ENCODE measurements around the gene PCGF3.

PCGF3 gene

DNA sequence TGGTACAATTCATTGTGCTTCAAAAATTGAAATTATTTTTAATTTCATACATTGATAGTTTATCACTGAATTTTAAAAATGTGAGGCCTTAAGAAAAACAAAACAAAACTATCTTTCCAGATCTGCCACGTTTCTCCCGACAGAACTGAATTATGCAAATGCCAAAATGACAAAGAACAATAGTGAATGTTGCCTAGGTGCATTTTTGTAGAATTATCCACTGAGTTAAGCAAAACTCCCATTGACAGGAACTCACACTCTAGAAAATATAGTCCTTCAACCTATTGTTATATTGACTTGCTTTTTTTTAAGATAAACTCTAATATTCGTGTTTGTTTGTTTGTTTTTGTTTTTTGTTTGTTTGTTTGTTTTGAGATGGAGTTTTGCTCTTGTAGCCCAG is 6.5 kb downstream of the PCGF3 start:
- no peak overlapping the region for H3K14ac ChIP-seq (ENCODE audit: low read length in 2 of 2)
- H3K23ac ChIP-seq (ENCODE audit: low read length in 2 of 2), result no peak overlapping the region
- no peak overlapping the region for H3K27ac ChIP-seq (ENCODE audit: low read length, poor library complexity, severe bottlenecking)
- no peak overlapping the region for H4K8ac ChIP-seq (ENCODE audit: low read length)
- H3K27me3 ChIP-seq (ENCODE audit: control insufficient read depth in 1 of 2, insufficient read depth in 1 of 2, low read length in 2 of 2), result no peaks in the 10 kb centered on the region
- H3K36me3 ChIP-seq (ENCODE audit: control insufficient read depth in 1 of 2, insufficient read depth in 2 of 2, low read depth in 1 of 2, low read length in 2 of 2), result peaks cover 11 to 37% of the 10 kb centered on the region in 2 experiments
- no peak overlapping the region for H3K9ac ChIP-seq (ENCODE audit: low read length)
- no peak overlapping the region for H2BK120ac ChIP-seq (ENCODE audit: low read depth, low read length)
- H3K79me1 ChIP-seq (replicated peaks; ENCODE audit: low read length, poor library complexity, severe bottlenecking), result no peaks in the 10 kb centered on the region
- H3K18ac ChIP-seq (ENCODE audit: low read depth in 1 of 2, low read length in 2 of 2), result no peak overlapping the region
- H2BK5ac ChIP-seq (ENCODE audit: low read depth, low read length, poor library complexity, severe bottlenecking), result no peak overlapping the region
- no peaks in the 10 kb centered on the region for H3K9me3 ChIP-seq (ENCODE audit: control insufficient read depth, low read length)
- H2AFZ ChIP-seq (ENCODE audit: low read depth, low read length), result no peak overlapping the region
- no peak overlapping the region for H2AK5ac ChIP-seq (ENCODE audit: low read length, severe bottlenecking)
- H2BK12ac ChIP-seq (ENCODE audit: low read length in 2 of 2), result no peak overlapping the region
- no peak for DNase-seq
- no peak overlapping the region for H3K4me2 ChIP-seq (ENCODE audit: low read length, poor library complexity, severe bottlenecking)
- peaks cover 37% of the 10 kb centered on the region for H3K4me1 ChIP-seq (ENCODE audit: control insufficient read depth, insufficient read depth, low read depth, low read length)
- 83% methylated on average over 1 of the region's 3 CpGs for WGBS
- no peak overlapping the region for H4K91ac ChIP-seq (ENCODE audit: low read length)
- no peak overlapping the region for H3K4me3 ChIP-seq (ENCODE audit: insufficient read depth in 1 of 2, low read depth in 1 of 2, low read length in 2 of 2)
- no peak overlapping the region for H2BK15ac ChIP-seq (ENCODE audit: low read depth, poor library complexity, severe bottlenecking)
- H3K4ac ChIP-seq (ENCODE audit: low read depth in 1 of 2, low read length in 2 of 2), result no peak overlapping the region

DNA sequence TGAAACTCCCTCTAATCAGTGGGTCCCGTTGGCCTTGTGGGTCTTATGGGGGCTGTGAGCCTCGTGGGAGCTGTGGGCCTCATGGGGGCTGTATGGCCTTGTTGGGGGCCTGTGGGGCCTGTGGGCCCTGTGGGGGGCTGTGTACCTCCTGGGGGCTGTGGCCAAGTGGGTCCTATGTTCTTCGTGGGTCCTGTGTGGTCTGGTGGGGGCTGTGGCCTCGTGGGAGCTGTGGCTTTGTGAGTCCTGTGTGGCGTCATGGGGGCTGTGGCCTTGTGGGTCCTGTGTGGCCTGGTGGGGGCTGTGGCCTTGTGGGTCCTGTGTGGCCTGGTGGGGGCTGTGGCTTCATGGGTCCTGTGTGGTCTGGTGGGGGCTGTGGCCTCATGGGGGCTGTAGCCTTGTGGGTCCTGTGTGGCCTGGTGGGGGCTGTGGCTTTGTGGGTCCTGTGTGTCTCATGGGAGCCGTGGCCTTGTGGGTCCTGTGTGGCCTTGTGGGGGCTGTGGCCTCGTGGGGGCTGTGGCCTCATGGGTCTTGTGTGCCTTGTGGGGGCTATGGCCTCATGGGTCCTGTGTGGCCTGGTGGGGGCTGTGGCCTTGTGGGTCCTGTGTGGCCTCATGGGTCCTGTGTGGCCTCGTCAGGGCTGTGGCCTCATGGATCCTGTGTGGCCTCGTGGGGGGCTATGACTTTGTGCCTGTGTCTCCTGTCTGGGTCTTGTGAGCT is 7.4 kb downstream of the PCGF3 start:
- Histone ChIP-seq H3K4me1 (ENCODE audit: control insufficient read depth, insufficient read depth, low read depth, low read length) (peaks cover 35% of the 10 kb centered on the region), H3K27ac (ENCODE audit: low read length, poor library complexity, severe bottlenecking) (no peak overlapping the region), H2BK5ac (ENCODE audit: low read depth, low read length, poor library complexity, severe bottlenecking) (no peak overlapping the region), H3K14ac (ENCODE audit: low read length in 2 of 2) (no peak overlapping the region), H3K36me3 (ENCODE audit: control insufficient read depth in 1 of 2, insufficient read depth in 2 of 2, low read depth in 1 of 2, low read length in 2 of 2) (peaks cover 11 to 44% of the 10 kb centered on the region in 2 experiments), H3K4ac (ENCODE audit: low read depth in 1 of 2, low read length in 2 of 2) (no peak overlapping the region), H3K79me1 (replicated peaks; ENCODE audit: low read length, poor library complexity, severe bottlenecking) (no peaks in the 10 kb centered on the region), H3K18ac (ENCODE audit: low read depth in 1 of 2, low read length in 2 of 2) (no peak overlapping the region), H4K91ac (ENCODE audit: low read length) (no peak overlapping the region), H2BK12ac (ENCODE audit: low read length in 2 of 2) (no peak overlapping the region), H4K8ac (ENCODE audit: low read length) (peak overlapping the region; percentile 73), H3K4me3 (ENCODE audit: insufficient read depth in 1 of 2, low read depth in 1 of 2, low read length in 2 of 2) (no peak overlapping the region), H3K9ac (ENCODE audit: low read length) (no peak overlapping the region), H2AFZ (ENCODE audit: low read depth, low read length) (no peak overlapping the region), H2BK120ac (ENCODE audit: low read depth, low read length) (no peak overlapping the region), H2BK15ac (ENCODE audit: low read depth, poor library complexity, severe bottlenecking) (no peak overlapping the region), H3K4me2 (ENCODE audit: low read length, poor library complexity, severe bottlenecking) (no peak overlapping the region), H2AK5ac (ENCODE audit: low read length, severe bottlenecking) (no peak overlapping the region), H3K9me3 (ENCODE audit: control insufficient read depth, low read length) (no peaks in the 10 kb centered on the region), H3K27me3 (ENCODE audit: control insufficient read depth in 1 of 2, insufficient read depth in 1 of 2, low read length in 2 of 2) (no peaks in the 10 kb centered on the region), H3K23ac (ENCODE audit: low read length in 2 of 2) (no peak overlapping the region)
- no peak for DNase-seq
- 97% methylated on average over 9 of the region's 9 CpGs for WGBS

DNA sequence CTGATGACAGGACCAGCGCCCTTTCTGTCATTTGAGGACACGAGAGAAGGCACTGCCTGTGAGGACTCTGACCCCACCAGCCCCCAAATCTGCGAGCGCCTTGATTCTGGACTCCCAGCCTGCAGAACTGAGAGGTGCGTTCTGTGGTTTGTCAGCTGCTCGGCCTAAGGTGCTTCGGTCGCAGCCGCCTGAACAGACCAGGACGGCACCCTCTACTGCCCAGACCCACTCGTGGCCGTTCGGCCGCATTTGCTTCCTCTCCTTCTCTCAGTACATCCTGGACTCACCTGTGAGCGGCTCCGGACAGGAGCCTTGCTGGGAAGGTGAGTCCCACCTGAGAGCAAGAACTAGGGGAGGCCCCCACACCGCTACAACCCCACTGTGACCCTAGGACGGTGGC is 8.5 kb downstream of the PCGF3 start:
- Histone ChIP-seq H3K27me3 (ENCODE audit: control insufficient read depth in 1 of 2, insufficient read depth in 1 of 2, low read length in 2 of 2) (no peaks in the 10 kb centered on the region), H4K91ac (ENCODE audit: low read length) (no peak overlapping the region), H3K79me1 (replicated peaks; ENCODE audit: low read length, poor library complexity, severe bottlenecking) (no peaks in the 10 kb centered on the region), H2AFZ (ENCODE audit: low read depth, low read length) (no peak overlapping the region), H3K36me3 (ENCODE audit: control insufficient read depth in 1 of 2, insufficient read depth in 2 of 2, low read depth in 1 of 2, low read length in 2 of 2) (peaks cover 11 to 41% of the 10 kb centered on the region in 2 experiments), H3K9me3 (ENCODE audit: control insufficient read depth, low read length) (no peaks in the 10 kb centered on the region), H4K8ac (ENCODE audit: low read length) (no peak overlapping the region), H3K18ac (ENCODE audit: low read depth in 1 of 2, low read length in 2 of 2) (no peak overlapping the region), H3K9ac (ENCODE audit: low read length) (no peak overlapping the region), H2BK120ac (ENCODE audit: low read depth, low read length) (no peak overlapping the region), H3K14ac (ENCODE audit: low read length in 2 of 2) (no peak overlapping the region), H2BK12ac (ENCODE audit: low read length in 2 of 2) (no peak overlapping the region), H2AK5ac (ENCODE audit: low read length, severe bottlenecking) (no peak overlapping the region), H3K23ac (ENCODE audit: low read length in 2 of 2) (no peak overlapping the region), H2BK5ac (ENCODE audit: low read depth, low read length, poor library complexity, severe bottlenecking) (no peak overlapping the region), H3K27ac (ENCODE audit: low read length, poor library complexity, severe bottlenecking) (no peak overlapping the region), H3K4me2 (ENCODE audit: low read length, poor library complexity, severe bottlenecking) (no peak overlapping the region), H3K4ac (ENCODE audit: low read depth in 1 of 2, low read length in 2 of 2) (no peak overlapping the region), H3K4me3 (ENCODE audit: insufficient read depth in 1 of 2, low read depth in 1 of 2, low read length in 2 of 2) (no peak overlapping the region), H3K4me1 (ENCODE audit: control insufficient read depth, insufficient read depth, low read depth, low read length) (peaks cover 32% of the 10 kb centered on the region), H2BK15ac (ENCODE audit: low read depth, poor library complexity, severe bottlenecking) (no peak overlapping the region)
- DNase-seq, result no peak
- WGBS, result 98% methylated on average over 18 of the region's 18 CpGs

DNA sequence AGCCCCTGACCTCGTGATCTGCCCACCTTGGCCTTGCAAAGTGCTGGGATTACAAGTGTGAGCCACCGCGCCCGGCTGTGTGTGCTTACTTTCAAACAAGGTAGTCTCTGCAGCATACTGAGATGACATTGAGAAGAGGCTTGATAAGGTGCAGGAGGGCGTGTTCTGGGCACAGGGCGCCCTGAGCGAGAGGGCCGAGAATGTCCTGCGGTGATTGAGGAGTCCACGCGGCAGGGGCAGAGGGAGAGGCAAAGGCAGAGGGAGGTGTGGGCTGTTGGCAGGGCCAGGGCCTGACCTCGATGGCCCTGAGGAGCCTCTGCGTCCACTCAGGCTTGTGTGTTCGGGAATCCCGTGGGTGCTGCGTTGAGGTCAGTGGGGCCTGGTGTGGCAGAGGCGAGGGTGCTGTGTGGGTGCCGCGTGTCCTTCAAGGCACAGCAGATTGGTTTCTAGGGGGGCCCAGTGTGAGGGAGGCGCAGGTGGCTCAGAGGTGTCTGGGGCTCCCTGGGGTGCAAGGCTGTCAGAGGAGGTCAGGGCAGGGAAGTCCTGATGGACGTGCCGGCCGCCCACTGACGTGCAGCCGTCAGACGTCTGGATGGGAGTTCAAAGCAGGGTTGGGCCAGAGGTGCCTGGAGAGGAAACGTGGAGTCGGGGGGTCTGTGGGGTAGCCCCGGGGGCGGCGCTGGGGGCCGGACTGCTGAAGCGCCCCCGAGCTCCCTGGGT is 12.1 kb downstream of the PCGF3 start:
- 94% methylated on average over 34 of the region's 34 CpGs for WGBS
- H3K9me3 ChIP-seq (ENCODE audit: control insufficient read depth, low read length), result no peaks in the 10 kb centered on the region
- peaks cover 8 to 67% of the 10 kb centered on the region in 2 experiments for H3K36me3 ChIP-seq (ENCODE audit: control insufficient read depth in 1 of 2, insufficient read depth in 2 of 2, low read depth in 1 of 2, low read length in 2 of 2)

More for the DNA sequence above, 12.1 kb downstream of the PCGF3 start:
- H2BK5ac ChIP-seq (ENCODE audit: low read depth, low read length, poor library complexity, severe bottlenecking), result no peak overlapping the region
- H3K4ac ChIP-seq (ENCODE audit: low read depth in 1 of 2, low read length in 2 of 2), result no peak overlapping the region
- peaks cover 47% of the 10 kb centered on the region for H3K4me1 ChIP-seq (ENCODE audit: control insufficient read depth, insufficient read depth, low read depth, low read length)
- no peak overlapping the region for H3K4me3 ChIP-seq (ENCODE audit: insufficient read depth in 1 of 2, low read depth in 1 of 2, low read length in 2 of 2)
- no peak overlapping the region for H2BK120ac ChIP-seq (ENCODE audit: low read depth, low read length)
- H2BK12ac ChIP-seq (ENCODE audit: low read length in 2 of 2), result no peak overlapping the region
- no peak overlapping the region for H3K23ac ChIP-seq (ENCODE audit: low read length in 2 of 2)
- H3K27ac ChIP-seq (ENCODE audit: low read length, poor library complexity, severe bottlenecking), result no peak overlapping the region
- no peak overlapping the region for H2BK15ac ChIP-seq (ENCODE audit: low read depth, poor library complexity, severe bottlenecking)
- H3K9ac ChIP-seq (ENCODE audit: low read length), result no peak overlapping the region
- H2AK5ac ChIP-seq (ENCODE audit: low read length, severe bottlenecking), result no peak overlapping the region
- H3K27me3 ChIP-seq (ENCODE audit: control insufficient read depth in 1 of 2, insufficient read depth in 1 of 2, low read length in 2 of 2), result no peaks in the 10 kb centered on the region
- H2AFZ ChIP-seq (ENCODE audit: low read depth, low read length), result no peak overlapping the region
- no peak for DNase-seq
- H4K91ac ChIP-seq (ENCODE audit: low read length), result no peak overlapping the region
- peaks cover 6% of the 10 kb centered on the region for H3K79me1 ChIP-seq (replicated peaks; ENCODE audit: low read length, poor library complexity, severe bottlenecking)
- H3K4me2 ChIP-seq (ENCODE audit: low read length, poor library complexity, severe bottlenecking), result no peak overlapping the region
- H3K18ac ChIP-seq (ENCODE audit: low read depth in 1 of 2, low read length in 2 of 2), result no peak overlapping the region
- H3K14ac ChIP-seq (ENCODE audit: low read length in 2 of 2), result no peak overlapping the region
- no peak overlapping the region for H4K8ac ChIP-seq (ENCODE audit: low read length)

All from mesenchymal stem cell (in vitro differentiated cells and primary cell).